ENCODE results near the gene ARHGEF3. TPM values are rescaled to one million over a fixed set of nuclear protein-coding genes. Genes with fewer than 3 reads are reported as not detected.

ARHGEF3 gene
- total and polyA plus RNA-seq, 2 donors (not counting 3 experiments of a cell fraction or from before 2014, with no cell fraction given), result 6.7 to 16.3 TPM

DNA sequence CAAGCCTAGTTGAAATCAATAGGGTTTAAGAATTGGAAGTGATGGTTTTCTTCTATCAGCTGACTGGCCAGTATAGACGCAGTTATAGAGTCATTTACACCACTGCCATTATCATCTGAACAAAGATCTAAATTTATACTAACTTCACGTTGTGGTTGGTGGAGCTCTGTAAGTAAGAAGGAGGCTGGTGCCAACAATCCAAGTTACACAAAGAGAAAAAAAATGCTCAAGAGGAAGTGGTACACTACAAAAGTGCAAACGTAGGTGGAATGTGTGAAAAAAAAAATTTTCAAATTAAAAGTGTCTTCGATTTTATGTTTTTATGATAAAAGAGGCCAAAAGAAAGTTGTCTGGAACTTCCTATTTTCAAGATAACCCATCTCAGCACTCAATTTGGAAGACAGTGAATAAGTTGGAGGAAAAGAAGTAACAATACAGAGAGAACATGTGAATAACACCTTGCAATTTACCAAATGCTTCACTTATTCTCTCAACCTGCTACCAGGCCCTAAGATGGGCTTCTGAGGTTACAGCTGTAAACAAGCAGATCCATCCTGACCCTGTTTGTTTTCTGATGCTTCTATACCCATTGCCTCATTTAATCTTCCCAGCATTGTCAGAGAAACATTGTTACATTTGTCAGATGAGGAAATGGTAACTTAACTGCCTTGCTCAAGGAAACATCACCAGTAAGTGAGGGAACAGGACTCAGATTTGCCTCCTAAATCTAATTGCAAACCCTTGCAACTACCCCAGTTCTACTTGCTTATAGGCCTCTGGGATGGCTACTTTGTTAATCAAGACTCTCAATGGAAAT lies 106.7 kb downstream of the ARHGEF3 start:
- Histone ChIP-seq H3K9me1 (replicated peaks; ENCODE audit: control insufficient read depth, extremely low read depth, insufficient read depth, low read length) (no peaks in the 10 kb centered on the region), H3K4me1 (ENCODE audit: control insufficient read depth, extremely low read depth, insufficient read depth, low read length) (no peaks in the 10 kb centered on the region), H3K4me2 (ENCODE audit: insufficient read depth, low read length) (no peak overlapping the region), H3K36me3 (ENCODE audit: control insufficient read depth in 2 of 2, extremely low read depth in 1 of 2, insufficient read depth in 2 of 2, low read length in 2 of 2) (no peaks in the 10 kb centered on the region), H3K9me3 (replicated peaks; ENCODE audit: control insufficient read depth, insufficient read depth, low read length) (no peaks in the 10 kb centered on the region), H3K27ac (ENCODE audit: insufficient read depth, low read depth, low read length) (no peak overlapping the region), H2AFZ (ENCODE audit: low read depth, low read length) (no peak overlapping the region), H3K27me3 (ENCODE audit: control insufficient read depth in 2 of 2, insufficient read depth in 2 of 2, low read length in 2 of 2) (no peaks in the 10 kb centered on the region), H3K4me3 (replicated peaks in 1 of 3; ENCODE audit: insufficient read depth in 1 of 3, low read depth in 1 of 3, low read length in 3 of 3) (no peak overlapping the region), H4K20me1 (replicated peaks; ENCODE audit: control insufficient read depth, extremely low read depth, insufficient read depth, low read length) (no peaks in the 10 kb centered on the region), H3K79me2 (ENCODE audit: control insufficient read depth, insufficient read depth, low read length) (no peaks in the 10 kb centered on the region), H3K9ac (replicated peaks; ENCODE audit: extremely low read depth, insufficient read depth, low read length) (no peak overlapping the region)
- TF ChIP-seq GATA2 (IDR thresholded peaks at IDR 0.05; ENCODE audit: insufficient read depth, insufficient read length, low read depth, low read length) (no peak), POLR2A (IDR thresholded peaks at IDR 0.05; ENCODE audit: low read depth, low read length) (no peak), POLR2AphosphoS5 (IDR thresholded peaks at IDR 0.05; ENCODE audit: insufficient read depth, low read depth, low read length) (no peak), JUN (IDR thresholded peaks at IDR 0.05; ENCODE audit: borderline replicate concordance, insufficient read depth, insufficient read length, low read depth) (no peak), FOS (IDR thresholded peaks at IDR 0.05; ENCODE audit: borderline replicate concordance, insufficient read depth, low read length) (no peak), CTCF (IDR thresholded peaks at IDR 0.05; ENCODE audit: extremely low read depth in 1 of 2, insufficient read depth in 1 of 2, low read depth in 1 of 2, low read length in 2 of 2) (no peak), EZH2 (IDR thresholded peaks at IDR 0.05; ENCODE audit: borderline replicate concordance, low read depth, low read length, severe bottlenecking) (no peak), MYC (IDR thresholded peaks at IDR 0.05; ENCODE audit: low read depth, low read length) (no peak)
- TF ChIP-seq, protein P1, sequence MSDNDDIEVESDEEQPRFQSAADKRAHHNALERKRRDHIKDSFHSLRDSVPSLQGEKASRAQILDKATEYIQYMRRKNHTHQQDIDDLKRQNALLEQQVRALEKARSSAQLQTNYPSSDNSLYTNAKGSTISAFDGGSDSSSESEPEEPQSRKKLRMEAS (IDR thresholded peaks at IDR 0.05; ENCODE audit: insufficient read depth, insufficient read length), result no peak
- dilution Hi-C loops (cut with MboI; ENCODE audit: extremely low pct_ligation_motif_present, low sequenced_read_pairs), result no loop called here
- intact Hi-C loops (cut with micrococcal nuclease), result no loop called here
- DNase-seq (ENCODE audit: low read depth, low spot score), result no peak
- BruUV-seq (replicated peaks), result no TSS peak
- FAIRE-seq, result peak; percentile 31
- CTCF ChIA-PET, result interaction anchor here (1.0 to 1.6 kb wide), 3 partner anchors 104 to 294 kb away, joined by 3 to 5 read pairs (median 5); partner anchors contain the start of gene ARHGEF3
- POLR2A ChIA-PET, result interaction anchor here (0.7 kb wide), 1 partner anchor 267 kb away, joined by 3 read pairs; no protein-coding TSS in a partner anchor

Measured in endothelial cell of umbilical vein (primary cell).